H1 (cell line): Measurements from ENCODE around the gene OSBPL2. TPM values are rescaled to one million over a fixed set of nuclear protein-coding genes. Genes with fewer than 3 reads are reported as not detected.

Source experiments
- CTCF ChIA-PET: fragments of 300-600 bp; sonication (Branson Sonifier 250); formaldehyde crosslinking; loops from one replicate; lab custom pipeline; 2021; ENCODE audit not compliant: partially characterized antibody; lab: Charles Lee
- POLR2A ChIA-PET: fragments of 300-600 bp; sonication (Branson Sonifier 250); formaldehyde crosslinking; loops from one replicate; lab custom pipeline; 2021; ENCODE audit warnings: inconsistent platforms; ENCODE audit not compliant: partially characterized antibody; lab: Charles Lee
- DNase-seq, 2 experiments: peaks; one replicate each; pipeline versions ENCODE4 v3.0.0 to v3.0.0-alpha.2; 2010 to 2022; ENCODE audit warnings: low spot score in 2 of 2, low read depth in 1 of 2, mixed read lengths in 1 of 2
- FAIRE-seq: peaks from 2 replicates; lab custom pipeline; 2011; peaks lifted over from hg19 to GRCh38; lab: Jason Lieb, UNC
- H2AFZ ChIP-seq: 2 replicates; pipeline ENCODE4 v1.8.1; 2012; ENCODE audit warnings: low read length, inconsistent platforms
- H2AK5ac ChIP-seq: 2 replicates; pipeline ENCODE4 v1.6.1; 2013; ENCODE audit warnings: low read depth, low read length
- H2BK120ac ChIP-seq: replicated peaks from 2 replicates; pipeline ENCODE3; 2013; ENCODE audit warnings: low read depth, low read length, inconsistent platforms
- H2BK12ac ChIP-seq: 2 replicates; pipeline ENCODE4 v1.6.1; 2013; ENCODE audit warnings: low read depth, low read length
- H2BK15ac ChIP-seq: 2 replicates; pipeline ENCODE4 v1.6.1; 2013; ENCODE audit warnings: low read length
- H2BK20ac ChIP-seq: 2 replicates; pipeline ENCODE4 v1.6.1; 2013; ENCODE audit warnings: low read length
- H2BK5ac ChIP-seq: 2 replicates; pipeline ENCODE4 v1.6.1; 2013; ENCODE audit warnings: low read depth, low read length
- H3K14ac ChIP-seq: 2 replicates; pipeline ENCODE4 v1.6.1; 2013; ENCODE audit warnings: inconsistent platforms; ENCODE audit not compliant: insufficient read length
- H3K18ac ChIP-seq: 2 replicates; pipeline ENCODE4 v1.6.1; 2013; ENCODE audit warnings: low read length; ENCODE audit errors: extremely low read depth
- H3K23ac ChIP-seq: 2 replicates; pipeline ENCODE4 v1.6.1; 2013; ENCODE audit warnings: inconsistent platforms; ENCODE audit not compliant: insufficient read length
- H3K23me2 ChIP-seq: 2 replicates; pipeline ENCODE4 v1.6.1; 2013; ENCODE audit warnings: low read depth, low read length
- H3K27ac ChIP-seq: 2 replicates; pipeline ENCODE4 v1.6.1; 2011; ENCODE audit warnings: low read depth, low read length, inconsistent platforms
- H3K27me3 ChIP-seq, 4 experiments: replicated peaks in 1 of 4; 1 replicate in 1 of 4; 2 replicates in 3 of 4; pipeline versions ENCODE4 v1.6.1 to v1.8.1; 2011 to 2013; ENCODE audit warnings: low read length in 3 of 4, mild to moderate bottlenecking in 3 of 4, inconsistent platforms in 2 of 4, mixed read lengths in 2 of 4, moderate library complexity in 1 of 4; ENCODE audit not compliant: control insufficient read depth in 3 of 4, insufficient read depth in 3 of 4; ENCODE audit errors: extremely low read depth in 1 of 4
- H3K36me3 ChIP-seq, 4 experiments: 2 replicates each; pipeline versions ENCODE4 v1.6.1 to v1.8.1; 2011 to 2013; ENCODE audit warnings: mild to moderate bottlenecking in 4 of 4, low read length in 3 of 4, moderate library complexity in 2 of 4, control low read depth in 1 of 4, inconsistent platforms in 1 of 4; ENCODE audit not compliant: insufficient read depth in 4 of 4, control insufficient read depth in 2 of 4
- H3K4ac ChIP-seq: replicated peaks from 2 replicates; pipeline ENCODE3; 2013; ENCODE audit warnings: low read length, low read depth, mixed read lengths, inconsistent platforms; ENCODE audit not compliant: insufficient read length
- H3K4me1 ChIP-seq, 4 experiments: replicated peaks in 1 of 4; 1 replicate in 1 of 4; 2 replicates in 3 of 4; pipeline versions ENCODE4 v1.6.1 to v1.8.1; 2011 to 2013; ENCODE audit warnings: low read length in 3 of 4, inconsistent platforms in 2 of 4, mixed read lengths in 1 of 4; ENCODE audit not compliant: insufficient read depth in 4 of 4, control insufficient read depth in 3 of 4
- H3K4me2 ChIP-seq, 2 experiments: 2 replicates each; pipeline versions ENCODE4 v1.6.1 to v1.8.1; 2011 to 2013; ENCODE audit warnings: low read depth in 2 of 2, low read length in 2 of 2, control low read depth in 1 of 2, inconsistent platforms in 1 of 2, mild to moderate bottlenecking in 1 of 2; ENCODE audit not compliant: insufficient read depth in 1 of 2
- H3K4me3 ChIP-seq, 4 experiments: fragments of 200-600, 300-600 bp in 1 of 4; sonication (generic), shearing (Covaris generic), sonication (Bioruptor Twin) in 1 of 4; 2 replicates each; pipeline versions ENCODE4 v1.5.1 to v1.8.1; 2011 to 2016; ENCODE audit warnings: low read length in 4 of 4, low read depth in 3 of 4, control low read depth in 2 of 4, inconsistent platforms in 2 of 4, mild to moderate bottlenecking in 2 of 4, mixed read lengths in 1 of 4, moderate library complexity in 1 of 4; ENCODE audit not compliant: insufficient read depth in 2 of 4; ENCODE audit errors: extremely low read depth in 1 of 4
- H3K56ac ChIP-seq: replicated peaks from 2 replicates; pipeline ENCODE3; 2013; ENCODE audit warnings: low read depth, mild to moderate bottlenecking, mixed read lengths, low read length, inconsistent platforms; ENCODE audit not compliant: insufficient read length
- H3K79me1 ChIP-seq: 2 replicates; pipeline ENCODE4 v1.6.1; 2013; ENCODE audit warnings: low read depth, low read length, control low read depth
- H3K79me2 ChIP-seq, 2 experiments: 2 replicates each; pipeline versions ENCODE4 v1.6.1 to v1.8.1; 2012 to 2013; ENCODE audit warnings: low read length in 2 of 2, mild to moderate bottlenecking in 2 of 2, inconsistent platforms in 1 of 2; ENCODE audit not compliant: insufficient read depth in 2 of 2, control insufficient read depth in 1 of 2
- H3K9ac ChIP-seq, 4 experiments: replicated peaks in 1 of 4; 1 replicate in 1 of 4; 2 replicates in 3 of 4; pipeline versions ENCODE4 v1.6.1 to v1.8.1; 2011 to 2013; ENCODE audit warnings: low read depth in 3 of 4, low read length in 3 of 4, control low read depth in 2 of 4, mild to moderate bottlenecking in 2 of 4, moderate library complexity in 2 of 4, inconsistent platforms in 1 of 4; ENCODE audit errors: extremely low read depth in 1 of 4
- H3K9me3 ChIP-seq, 2 experiments: 2 replicates each; pipeline versions ENCODE4 v1.6.1 to v1.8.1; 2012 to 2013; ENCODE audit warnings: mild to moderate bottlenecking in 2 of 2, moderate library complexity in 2 of 2, control low read depth in 1 of 2, inconsistent platforms in 1 of 2, low read depth in 1 of 2, low read length in 1 of 2, mixed read lengths in 1 of 2; ENCODE audit not compliant: insufficient read depth in 2 of 2
- H4K20me1 ChIP-seq, 2 experiments: replicated peaks in 1 of 2; 2 replicates each; pipeline versions ENCODE3 to v1.8.1; 2011 to 2013; ENCODE audit warnings: inconsistent platforms in 2 of 2, low read length in 2 of 2, mild to moderate bottlenecking in 1 of 2; ENCODE audit not compliant: insufficient read depth in 2 of 2, control insufficient read depth in 1 of 2
- H4K5ac ChIP-seq: 2 replicates; pipeline ENCODE4 v1.6.1; 2013; ENCODE audit warnings: low read length, low read depth, mixed read lengths, inconsistent platforms; ENCODE audit not compliant: insufficient read length
- H4K8ac ChIP-seq: 2 replicates; pipeline ENCODE4 v1.8.0; 2013; ENCODE audit warnings: mild to moderate bottlenecking, moderate library complexity, low read length, inconsistent platforms; ENCODE audit not compliant: insufficient read depth; ENCODE audit errors: extremely low read depth
- H4K91ac ChIP-seq: replicated peaks from 2 replicates; pipeline ENCODE3; 2013; ENCODE audit warnings: low read length, mixed read lengths, inconsistent platforms; ENCODE audit not compliant: insufficient read length
- FOSL1 ChIP-seq: IDR thresholded peaks from 2 replicates; pipeline ENCODE4 v1.6.1; 2011; ENCODE audit warnings: mild to moderate bottlenecking, low read depth, low read length, moderate library complexity; ENCODE audit not compliant: insufficient read depth
- JUN ChIP-seq: IDR thresholded peaks from 2 replicates; pipeline ENCODE4 v1.6.1; 2011; ENCODE audit warnings: low read depth, mild to moderate bottlenecking, improper control_type of control experiment, low read length
- KDM5A ChIP-seq: fragments of 200-600 bp; IDR thresholded peaks from 2 replicates; pipeline ENCODE4 v1.7.1; 2012; ENCODE audit warnings: mild to moderate bottlenecking, low read length, inconsistent platforms, mixed read lengths
- POLR2A ChIP-seq, 2 experiments: IDR thresholded peaks; 1 replicate in 1 of 2; 2 replicates in 1 of 2; pipeline ENCODE4 v1.6.1; 2011; ENCODE audit warnings: low read depth in 2 of 2, low read length in 2 of 2, mild to moderate bottlenecking in 2 of 2; ENCODE audit errors: control extremely low read depth in 1 of 2
- POLR2AphosphoS5 ChIP-seq: IDR thresholded peaks from 2 replicates; pipeline ENCODE4 v1.6.1; 2011; ENCODE audit warnings: low read depth, low read length
- POU5F1 ChIP-seq: IDR thresholded peaks from 2 replicates; pipeline ENCODE4 v1.6.1; 2011; ENCODE audit warnings: low read depth, mild to moderate bottlenecking, low read length, moderate library complexity
- SIRT6 ChIP-seq: IDR thresholded peaks from one replicate; pipeline ENCODE4 v1.7.1; 2012; ENCODE audit warnings: low read length, inconsistent platforms
- TCF12 ChIP-seq: IDR thresholded peaks from 2 replicates; pipeline ENCODE4 v1.6.1; 2011; ENCODE audit warnings: low read depth, mild to moderate bottlenecking, low read length
- WGBS, 2 experiments: shearing (Covaris generic) in 1 of 2; methylation state at CpG; one replicate each; pipeline versions ENCODE4 v1.1.6 to v1.1.7; 2013 to 2015; ENCODE audit warnings: low lambda C conversion rate in 2 of 2, mixed read lengths in 2 of 2, inconsistent platforms in 1 of 2, low coverage in 1 of 2, missing lambda C conversion rate in 1 of 2; ENCODE audit not compliant: insufficient replicate concordance in 2 of 2, insufficient coverage in 1 of 2, insufficient read length in 1 of 2; ENCODE audit errors: extremely low coverage in 1 of 2, missing lambda C conversion rate in 1 of 2; 5-methylcytosine and 5-hydroxymethylcytosine counted together
- polyA plus RNA-seq, 7 experiments: library from polyadenylated mRNA; depleted of rRNA in 3 of 7; stranded (reverse) in 5 of 7; unstranded in 2 of 7; fragments of >200 nt in 5 of 7; fragments of 200-250 nt in 2 of 7; gene quantifications; 1 replicate in 5 of 7; 2 replicates in 1 of 7; 4 replicates in 1 of 7; pipeline versions ENCODE4 v1.2.1 to v1.2.3, GENCODE V29; 2011 to 2013; ENCODE audit warnings: missing spikeins in 2 of 7, mixed read lengths in 2 of 7
- total RNA-seq: library from RNA; stranded (reverse); fragmentation: NEBNext Ultra II Directional; extraction: Animal tissue kit (Norgen Biotek cat#: 25700); gene quantifications from 2 replicates; pipeline ENCODE4 v1.2.1, GENCODE V29; 2021
- TF ChIP-seq, protein P1 (sequence below): IDR thresholded peaks from 2 replicates; pipeline ENCODE4 v1.6.1; 2011; ENCODE audit warnings: low read length, improper control_type of control experiment

Gene OSBPL2
- total and polyA plus RNA-seq, 2 of the 8 experiments (the other 6 are each of a cell fraction or from before 2014, with no cell fraction given): 11.7 to 42.4 TPM

GRCh38 chr20:62228982-62229545, 9.3 kb upstream of the OSBPL2 start:
- Histone ChIP-seq H3K23me2 (peaks cover 18% of the 10 kb centered on the region), H3K9ac (no peak overlapping the region), H3K36me3 (no peaks in the 10 kb centered on the region), H2AK5ac (peak overlapping the region; percentile 89; the same call in 1 of the 2 replicates), H3K27ac (no peak overlapping the region), H2BK20ac (peak overlapping the region; percentile 50; the same call in 1 of the 2 replicates), H3K79me2 (no peaks in the 10 kb centered on the region), H3K23ac (no peak overlapping the region), H3K79me1 (0 out of 2 replicates have a peak, but pooled peaks cover 2% of the 10 kb centered on the region), H3K9me3 (peaks cover 0 to 5% of the 10 kb centered on the region in 2 experiments; a peak in 1 of 4 replicates), H2BK12ac (peak overlapping the region; percentile 68), H3K27me3 (peaks cover 0 to 15% (median 3%) of the 10 kb centered on the region in 4 experiments; a peak in 3 of 7 replicates), H4K8ac (no peak overlapping the region), H3K4me2 (no peak overlapping the region), H3K4me1 (peaks cover 0 to 7% (median 5%) of the 10 kb centered on the region in 4 experiments; a peak in 5 of 7 replicates), H2BK120ac (no peak overlapping the region), H3K18ac (no peak overlapping the region), H3K14ac (no peak overlapping the region), H3K56ac (peak overlapping the region; percentile 97), H2AFZ (no peak overlapping the region), H4K20me1 (peaks cover 0 to 15% of the 10 kb centered on the region in 2 experiments), H2BK5ac (no peak overlapping the region), H3K4ac (peak overlapping the region; percentile 21)
- WGBS, 2 experiments: 89 to 100% methylated on average over 5 to 7 of the region's 7 CpGs
- ChIA-PET CTCF (interaction anchor here (1.5 kb wide), 1 partner anchor 12 kb away, joined by 5 read pairs; no protein-coding TSS in a partner anchor), POLR2A (interaction anchor here (2.3 kb wide), 1 partner anchor 87 kb away, joined by 9 read pairs; the partner anchor contains the start of gene PSMA7)
- TF ChIP-seq POLR2A (IDR thresholded peaks at IDR 0.05; ENCODE audit: control extremely low read depth in 1 of 2, low read depth in 2 of 2, low read length in 2 of 2) (no peak), SIRT6 (no peak), FOSL1 (no peak), TCF12 (no peak), POLR2AphosphoS5 (no peak), KDM5A (no peak), POU5F1 (no peak), JUN (no peak)
- TF ChIP-seq, protein P1, sequence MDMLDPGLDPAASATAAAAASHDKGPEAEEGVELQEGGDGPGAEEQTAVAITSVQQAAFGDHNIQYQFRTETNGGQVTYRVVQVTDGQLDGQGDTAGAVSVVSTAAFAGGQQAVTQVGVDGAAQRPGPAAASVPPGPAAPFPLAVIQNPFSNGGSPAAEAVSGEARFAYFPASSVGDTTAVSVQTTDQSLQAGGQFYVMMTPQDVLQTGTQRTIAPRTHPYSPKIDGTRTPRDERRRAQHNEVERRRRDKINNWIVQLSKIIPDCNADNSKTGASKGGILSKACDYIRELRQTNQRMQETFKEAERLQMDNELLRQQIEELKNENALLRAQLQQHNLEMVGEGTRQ: no peak
- TF ChIP-seq, all 59 proteins: peak for 0
- H2BK15ac ChIP-seq: 0 out of 2 replicates have a peak overlapping the region, but pooled peaks have one; percentile 23
- FAIRE-seq (no peak), DNase-seq (no peak)
- H3K4me3 ChIP-seq: no peak overlapping the region
- no peak overlapping the region for H4K5ac ChIP-seq
- H4K91ac ChIP-seq: peak overlapping the region; percentile 73
